T-helper 2 cell treated with Interferon-gamma antibody and Interleukin-4, amounts not matched to agents 5 μg/mL and 100 μg/mL, for 36 hours (primary cell): Measurements from ENCODE around the gene CMBL.
"Not testable (repeated sequence)": the region's sequence is repeated elsewhere in the genome, so short reads cannot be mapped to it uniquely, and the experiment has no call there.

ENCODE experiments used
- DNase-seq: peaks from one replicate; pipeline ENCODE4 v3.0.0; 2021; ENCODE audit warnings: low spot score
- H3K27ac Mint-ChIP-seq: one replicate; pipeline ENCODE4 v1.8.0; 2021; ENCODE audit warnings: mild to moderate bottlenecking, mixed read lengths
- H3K27me3 Mint-ChIP-seq: one replicate; pipeline ENCODE4 v1.8.0; 2021; ENCODE audit warnings: low read depth, mixed read lengths
- H3K36me3 Mint-ChIP-seq: one replicate; pipeline ENCODE4 v1.8.0; 2021; ENCODE audit warnings: low read depth, mixed read lengths
- H3K4me1 Mint-ChIP-seq: one replicate; pipeline ENCODE4 v1.8.0; 2021; ENCODE audit warnings: low read depth, mixed read lengths
- H3K4me3 Mint-ChIP-seq: one replicate; pipeline ENCODE4 v1.8.0; 2022; ENCODE audit warnings: mild to moderate bottlenecking, moderate library complexity, mixed read lengths
- H3K9me3 Mint-ChIP-seq: one replicate; pipeline ENCODE4 v1.8.0; 2021; ENCODE audit warnings: mixed read lengths

Gene CMBL

GRCh38 chr5:10290438-10290837 is 17.3 kb downstream of the CMBL start:
- peaks cover 17% of the 10 kb centered on the region for H3K27me3 Mint-ChIP-seq
- peaks cover 3% of the 10 kb centered on the region for H3K4me1 Mint-ChIP-seq
- no peaks in the 10 kb centered on the region for H3K36me3 Mint-ChIP-seq
- no peak for DNase-seq
- no peak overlapping the region for H3K4me3 Mint-ChIP-seq
- H3K9me3 Mint-ChIP-seq: no peaks in the 10 kb centered on the region
- H3K27ac Mint-ChIP-seq: no peak overlapping the region

DNA sequence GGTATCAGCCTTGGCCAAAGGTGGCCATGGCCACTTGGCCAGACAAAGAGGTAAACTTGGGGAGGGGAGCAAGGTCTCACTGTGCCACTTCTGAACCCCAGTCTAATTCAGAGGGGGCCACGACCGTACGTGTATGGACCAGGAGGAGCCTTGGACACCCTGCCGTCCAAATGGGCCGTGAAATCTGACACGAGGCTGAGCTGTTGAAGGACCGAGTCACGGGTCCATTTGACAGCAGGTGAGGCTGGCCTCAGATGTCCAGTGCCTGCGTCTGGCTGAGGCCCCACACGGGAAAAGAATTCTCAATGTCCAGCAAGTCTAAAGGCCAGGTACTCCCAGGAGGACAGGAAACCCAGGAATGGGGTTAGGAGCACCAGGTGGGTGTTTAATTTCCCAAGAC is 17.7 kb downstream of the CMBL start:
- Mint-ChIP-seq H3K4me1 (peaks cover 3% of the 10 kb centered on the region), H3K4me3 (no peak overlapping the region), H3K27me3 (peaks cover 17% of the 10 kb centered on the region), H3K27ac (no peak overlapping the region), H3K9me3 (no peaks in the 10 kb centered on the region), H3K36me3 (no peaks in the 10 kb centered on the region)
- no peak for DNase-seq

- Mint-ChIP-seq H3K9me3 (no peaks in the 10 kb centered on the region), H3K27me3 (peaks cover 17% of the 10 kb centered on the region), H3K36me3 (no peaks in the 10 kb centered on the region), H3K4me1 (peaks cover 3% of the 10 kb centered on the region), H3K4me3 (no peak overlapping the region), H3K27ac (no peak overlapping the region)
- no peak for DNase-seq
Measured at GRCh38 chr5:10289353-10289752, 18.3 kb downstream of the CMBL start.

DNA sequence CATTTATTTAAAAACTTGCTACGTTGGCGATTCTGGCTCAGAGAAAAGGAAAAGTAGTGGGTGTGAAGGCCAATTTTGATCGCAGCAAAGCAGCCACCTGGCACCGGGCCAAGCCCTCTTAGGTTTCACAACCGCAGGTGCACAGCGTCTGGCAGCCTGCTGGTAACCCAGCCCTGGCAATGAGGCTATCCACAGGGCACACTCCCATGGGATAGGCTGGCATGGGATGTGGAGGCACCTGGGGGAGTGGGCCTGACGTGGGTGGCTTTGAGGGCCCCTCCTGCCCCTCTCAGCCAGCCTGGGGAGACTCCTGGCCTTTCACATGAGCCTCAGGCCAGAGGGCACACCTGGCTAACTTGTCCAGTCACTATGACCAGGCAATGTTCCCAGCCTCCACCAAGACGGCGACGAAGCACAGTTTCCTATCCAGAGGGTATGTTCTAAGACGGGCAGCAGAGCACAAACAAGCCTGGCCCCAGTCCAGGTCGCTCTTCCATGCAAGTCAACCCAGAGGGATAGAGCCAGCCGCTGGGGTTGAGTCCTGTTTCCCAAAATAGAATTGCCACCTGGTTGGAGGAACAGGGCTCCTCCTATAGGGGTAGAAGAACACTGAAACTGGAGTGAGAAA is 19.0 kb downstream of the CMBL start:
- Mint-ChIP-seq H3K36me3 (no peaks in the 10 kb centered on the region), H3K9me3 (no peaks in the 10 kb centered on the region), H3K27me3 (peaks cover 14% of the 10 kb centered on the region), H3K4me1 (peaks cover 7% of the 10 kb centered on the region), H3K27ac (no peak overlapping the region), H3K4me3 (no peak overlapping the region)
- DNase-seq: no peak

DNA sequence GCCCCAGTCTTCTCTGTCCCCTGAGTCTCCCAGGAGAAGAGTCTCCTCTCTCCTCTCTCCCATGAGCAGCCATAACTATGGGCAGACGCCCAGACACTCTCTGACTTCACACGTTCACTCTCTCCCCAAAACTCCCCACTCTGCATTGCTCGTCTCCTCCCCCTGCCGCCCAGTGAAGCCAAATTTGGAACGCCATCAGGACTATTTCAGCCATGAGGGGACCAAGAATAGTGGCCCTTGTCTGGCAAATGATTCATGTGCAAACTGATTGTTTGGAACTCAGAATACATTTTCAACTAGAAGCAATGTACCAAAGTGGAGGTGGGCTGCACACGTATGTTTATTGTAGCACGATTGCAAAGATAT is 20.9 kb downstream of the CMBL start:
- H3K4me1 Mint-ChIP-seq: peaks cover 9% of the 10 kb centered on the region
- H3K27ac Mint-ChIP-seq: no peak overlapping the region

GRCh38 chr5:10286162-10286861 is 21.4 kb downstream of the CMBL start:
- no peak for DNase-seq
- Mint-ChIP-seq H3K27me3 (peaks cover 4% of the 10 kb centered on the region), H3K4me1 (peaks cover 9% of the 10 kb centered on the region), H3K36me3 (no peaks in the 10 kb centered on the region), H3K4me3 (no peak overlapping the region), H3K9me3 (no peaks in the 10 kb centered on the region), H3K27ac (no peak overlapping the region)

More for the DNA sequence above, 20.9 kb downstream of the CMBL start:
- DNase-seq: no peak
- Mint-ChIP-seq H3K36me3 (no peaks in the 10 kb centered on the region), H3K27me3 (peaks cover 4% of the 10 kb centered on the region), H3K9me3 (no peaks in the 10 kb centered on the region), H3K4me3 (no peak overlapping the region)

DNA sequence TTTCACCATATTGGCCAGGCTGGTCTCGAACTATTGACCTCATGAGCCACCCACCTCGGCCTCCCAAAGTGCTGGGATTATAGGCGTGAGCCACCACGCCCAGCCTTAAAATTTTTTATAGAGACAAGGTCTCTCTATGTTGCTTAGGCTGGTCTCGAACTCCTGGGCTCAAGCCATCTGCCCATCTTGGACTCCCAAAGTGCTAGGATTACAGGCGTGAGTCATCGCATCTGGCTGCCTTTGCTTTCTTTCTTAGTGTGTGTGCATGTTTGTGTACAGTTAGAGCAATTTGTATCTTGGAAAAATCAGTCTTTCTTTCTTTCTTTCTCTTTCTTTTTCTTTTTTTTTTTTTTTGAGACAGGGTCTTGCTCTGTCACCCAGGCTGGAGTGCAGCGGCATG is 22.3 kb downstream of the CMBL start:
- not testable (repeated sequence) for H3K27me3 Mint-ChIP-seq, H3K27ac Mint-ChIP-seq, H3K9me3 Mint-ChIP-seq, H3K4me1 Mint-ChIP-seq, H3K4me3 Mint-ChIP-seq, DNase-seq, H3K36me3 Mint-ChIP-seq

DNA sequence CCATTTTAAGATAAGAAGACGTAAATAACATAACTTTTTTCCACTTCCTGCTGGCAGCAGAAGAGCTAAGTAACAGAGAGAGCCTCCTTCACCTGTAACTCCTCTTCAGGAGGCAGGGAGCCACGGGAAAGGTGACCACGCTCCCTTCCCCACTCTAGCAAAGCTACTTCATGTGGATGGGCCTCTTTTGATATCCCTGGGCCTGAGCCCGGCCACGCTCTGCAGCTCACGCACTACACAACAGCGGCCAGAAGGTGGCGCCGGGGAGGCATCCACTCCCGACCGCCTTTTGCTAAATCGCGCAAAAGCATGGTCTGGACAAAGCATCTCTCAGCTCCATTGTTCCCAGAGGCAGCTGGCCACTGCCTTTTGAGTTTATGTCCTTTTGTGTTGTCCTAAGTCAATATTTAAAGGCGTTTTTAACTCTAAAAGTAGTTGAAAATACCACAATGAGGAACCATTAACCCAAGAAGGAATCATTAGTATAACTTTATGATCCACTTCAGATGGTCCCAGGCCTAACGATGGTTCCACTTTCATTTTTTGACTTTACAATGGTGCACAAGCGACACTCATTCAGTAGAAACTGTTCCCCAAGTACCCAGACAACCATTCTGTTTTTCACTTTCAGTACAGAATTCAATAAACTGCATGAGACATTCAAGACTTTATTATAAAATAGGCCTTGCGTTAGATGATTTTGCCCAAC is 23.6 kb downstream of the CMBL start:
- peaks cover 9% of the 10 kb centered on the region for H3K4me1 Mint-ChIP-seq
- H3K27ac Mint-ChIP-seq: no peak overlapping the region
- DNase-seq: peak; percentile 71
- no peaks in the 10 kb centered on the region for H3K36me3 Mint-ChIP-seq
- peaks cover 4% of the 10 kb centered on the region for H3K27me3 Mint-ChIP-seq
- no peak overlapping the region for H3K4me3 Mint-ChIP-seq
- H3K9me3 Mint-ChIP-seq: no peaks in the 10 kb centered on the region

- Mint-ChIP-seq H3K27ac (no peak overlapping the region), H3K9me3 (no peaks in the 10 kb centered on the region), H3K36me3 (no peaks in the 10 kb centered on the region), H3K27me3 (peaks cover 4% of the 10 kb centered on the region), H3K4me1 (peaks cover 12% of the 10 kb centered on the region), H3K4me3 (no peak overlapping the region)
- DNase-seq: no peak
Measured at GRCh38 chr5:10279925-10280720, 27.6 kb downstream of the CMBL start.

DNA sequence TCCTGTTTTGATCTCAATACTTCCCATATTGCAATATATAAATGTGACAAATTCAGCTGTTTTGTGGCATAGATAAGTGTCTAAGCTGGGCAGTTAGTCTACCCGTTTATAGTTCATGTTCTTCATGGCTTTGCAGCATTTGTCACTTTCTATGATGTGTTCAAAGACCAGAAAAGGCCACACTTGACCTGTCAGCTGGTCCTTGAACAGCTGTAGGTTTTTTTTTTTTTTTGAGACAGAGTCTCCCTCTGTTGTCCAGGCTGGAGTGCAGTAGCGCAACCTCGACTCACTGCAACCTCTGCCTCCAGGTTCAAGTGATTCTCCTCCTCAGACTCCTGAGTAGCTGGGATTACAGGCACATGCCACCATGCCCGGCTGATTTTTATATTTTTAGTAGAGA is 28.4 kb downstream of the CMBL start:
- Mint-ChIP-seq H3K36me3 (no peaks in the 10 kb centered on the region), H3K9me3 (no peaks in the 10 kb centered on the region), H3K27ac (no peak overlapping the region), H3K4me1 (peaks cover 13% of the 10 kb centered on the region), H3K4me3 (no peak overlapping the region), H3K27me3 (peaks cover 4% of the 10 kb centered on the region)
- no peak for DNase-seq

GRCh38 chr5:10278658-10279279 is 28.9 kb downstream of the CMBL start:
- H3K36me3 Mint-ChIP-seq: no peaks in the 10 kb centered on the region
- peaks cover 4% of the 10 kb centered on the region for H3K27me3 Mint-ChIP-seq
- H3K27ac Mint-ChIP-seq: no peak overlapping the region
- no peaks in the 10 kb centered on the region for H3K9me3 Mint-ChIP-seq
- H3K4me3 Mint-ChIP-seq: no peak overlapping the region
- H3K4me1 Mint-ChIP-seq: peaks cover 9% of the 10 kb centered on the region
- no peak for DNase-seq

- no peaks in the 10 kb centered on the region for H3K36me3 Mint-ChIP-seq
Measured at GRCh38 chr5:10277773-10278630, 29.7 kb downstream of the CMBL start.

DNA sequence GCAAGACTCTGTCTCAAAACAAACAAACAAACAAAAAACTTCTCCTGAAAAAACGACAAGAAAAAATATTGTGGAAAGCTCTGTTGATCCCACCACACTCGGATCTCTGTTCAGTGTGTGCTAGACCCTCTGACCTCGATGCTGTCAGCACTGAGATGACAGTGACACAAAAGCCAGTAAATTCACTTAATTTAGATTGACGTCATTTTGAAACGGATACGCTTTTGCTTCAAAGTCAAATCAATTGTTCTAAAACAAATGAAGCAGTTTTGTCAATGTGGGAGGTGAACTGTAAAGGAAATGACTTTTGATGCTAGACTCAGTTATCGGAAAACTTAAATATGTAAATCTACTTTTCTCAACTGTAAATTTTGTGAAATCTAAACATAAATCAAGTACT is 31.0 kb downstream of the CMBL start:
- Mint-ChIP-seq H3K36me3 (no peaks in the 10 kb centered on the region), H3K27ac (no peak overlapping the region), H3K9me3 (no peaks in the 10 kb centered on the region), H3K4me3 (no peak overlapping the region), H3K4me1 (peaks cover 14% of the 10 kb centered on the region), H3K27me3 (peaks cover 5% of the 10 kb centered on the region)
- no peak for DNase-seq

More at GRCh38 chr5:10277773-10278630, 29.7 kb downstream of the CMBL start:
- H3K9me3 Mint-ChIP-seq: no peaks in the 10 kb centered on the region
- peaks cover 7% of the 10 kb centered on the region for H3K4me1 Mint-ChIP-seq
- no peak overlapping the region for H3K4me3 Mint-ChIP-seq
- peaks cover 4% of the 10 kb centered on the region for H3K27me3 Mint-ChIP-seq
- DNase-seq: no peak
- H3K27ac Mint-ChIP-seq: no peak overlapping the region
